Uterus (tissue), 4 donors: Measurements from ENCODE around the gene PCDHB1. TPM values are rescaled to one million over a fixed set of nuclear protein-coding genes. Genes with fewer than 3 reads are reported as not detected.
A peak's percentile ranks its signal among the peaks of the same experiment; 100 is the strongest.

Experiments
- DNase-seq, 2 donors: peaks; one replicate each; pipeline ENCODE4 v3.0.0-alpha.2; 2019 to 2020
- H3K27ac ChIP-seq, 2 donors: fragments of 200-600 bp; sonication (generic); 1 replicate in 1 of 2; 2 replicates in 1 of 2; pipeline ENCODE4 v1.5.1; 2016 to 2018
- H3K27me3 ChIP-seq, 2 donors: fragments of 200-600 bp; sonication (generic); one replicate each; pipeline ENCODE4 v1.5.1; 2018 to 2019; ENCODE audit warnings: control low read depth in 1 of 2
- H3K36me3 ChIP-seq, 2 donors: fragments of 200-600 bp; sonication (generic); one replicate each; pipeline ENCODE4 v1.5.1; 2019; ENCODE audit warnings: control low read depth in 1 of 2
- H3K4me1 ChIP-seq, 2 donors: fragments of 200-600 bp; sonication (generic); one replicate each; pipeline ENCODE4 v1.5.1; 2018 to 2019; ENCODE audit warnings: control low read depth in 1 of 2
- H3K4me3 ChIP-seq, 2 donors: fragments of 200-600 bp; sonication (generic); 1 replicate in 1 of 2; 2 replicates in 1 of 2; pipeline ENCODE4 v1.5.1; 2018 to 2019; ENCODE audit warnings: mild to moderate bottlenecking in 1 of 2
- H3K9me3 ChIP-seq, 2 donors: fragments of 200-600 bp; sonication (generic); one replicate each; pipeline ENCODE4 v1.5.1; 2019; ENCODE audit warnings: control low read depth in 1 of 2
- CTCF ChIP-seq, 4 experiments: fragments of 200-600 bp in 2 of 4; fragments of 450-650 bp in 2 of 4; sonication (generic) in 2 of 4; IDR thresholded peaks; one replicate each; pipeline ENCODE4 v1.5.1; 2016 to 2019; ENCODE audit warnings: antibody characterized with exemption in 4 of 4, mild to moderate bottlenecking in 2 of 4, moderate library complexity in 1 of 4
- POLR2A ChIP-seq, 2 donors: fragments of 450-650 bp; IDR thresholded peaks; one replicate each; pipeline ENCODE4 v1.6.1; 2016; ENCODE audit warnings: antibody characterized with exemption in 2 of 2, mild to moderate bottlenecking in 1 of 2, moderate library complexity in 1 of 2
- intact Hi-C: fragments of 100-400 bp; cut with DNase I; formaldehyde crosslinking; loops from one replicate; pipeline ENCODE4 v1.15.1; 2023; ENCODE audit warnings: low total_unique reads
- total RNA-seq, 4 donors: library from RNA; depleted of rRNA in 3 of 4; stranded (reverse); fragments of >200 nt in 3 of 4; gene quantifications; one replicate each; pipeline versions ENCODE4 v1.1.0 to v1.2.4, GENCODE V29; 2014 to 2023
- donor health status: DM: yes; HTN: yes; CAD: no.

Gene PCDHB1, protein sequence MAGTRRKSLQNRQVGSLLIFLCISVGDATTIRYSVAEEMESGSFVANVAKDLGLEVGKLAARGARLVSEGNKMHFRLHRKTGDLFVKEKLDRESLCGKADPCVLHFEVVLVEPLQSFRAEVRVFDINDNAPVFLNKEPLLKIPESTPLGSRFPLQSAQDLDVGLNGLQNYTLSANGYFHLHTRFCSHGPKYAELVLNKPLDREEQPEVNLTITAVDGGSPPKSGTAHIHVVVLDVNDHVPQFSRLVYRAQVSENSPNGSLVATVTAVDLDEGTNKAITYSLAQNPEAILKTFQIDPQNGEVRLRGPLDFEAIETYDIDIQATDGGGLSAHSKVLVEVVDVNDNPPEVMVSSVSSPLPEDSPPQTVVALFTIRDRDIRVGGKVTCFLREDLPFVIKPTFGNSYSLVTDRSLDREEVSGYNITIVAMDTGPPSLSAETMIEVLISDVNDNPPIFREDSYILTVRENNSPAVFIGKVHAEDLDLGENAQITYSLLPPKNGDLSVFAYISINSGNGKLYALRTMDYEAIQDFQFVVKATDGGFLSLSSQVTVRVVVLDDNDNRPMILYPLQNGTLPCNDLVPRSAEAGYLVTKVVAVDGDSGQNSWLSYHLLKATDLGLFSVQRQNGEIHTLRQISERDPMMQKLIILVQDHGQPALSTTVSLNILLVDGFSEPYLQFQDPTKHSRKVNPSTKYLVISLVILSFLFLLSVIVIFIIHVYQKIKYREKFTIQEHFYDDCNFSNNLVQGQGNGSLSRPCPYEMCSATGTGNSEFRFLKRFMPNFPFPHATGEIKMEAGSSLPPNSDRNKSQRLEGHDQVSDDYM
- total RNA-seq = under 1 TPM in 1 of 4 donors, not detected in 3; 0.28 TPM

DNA sequence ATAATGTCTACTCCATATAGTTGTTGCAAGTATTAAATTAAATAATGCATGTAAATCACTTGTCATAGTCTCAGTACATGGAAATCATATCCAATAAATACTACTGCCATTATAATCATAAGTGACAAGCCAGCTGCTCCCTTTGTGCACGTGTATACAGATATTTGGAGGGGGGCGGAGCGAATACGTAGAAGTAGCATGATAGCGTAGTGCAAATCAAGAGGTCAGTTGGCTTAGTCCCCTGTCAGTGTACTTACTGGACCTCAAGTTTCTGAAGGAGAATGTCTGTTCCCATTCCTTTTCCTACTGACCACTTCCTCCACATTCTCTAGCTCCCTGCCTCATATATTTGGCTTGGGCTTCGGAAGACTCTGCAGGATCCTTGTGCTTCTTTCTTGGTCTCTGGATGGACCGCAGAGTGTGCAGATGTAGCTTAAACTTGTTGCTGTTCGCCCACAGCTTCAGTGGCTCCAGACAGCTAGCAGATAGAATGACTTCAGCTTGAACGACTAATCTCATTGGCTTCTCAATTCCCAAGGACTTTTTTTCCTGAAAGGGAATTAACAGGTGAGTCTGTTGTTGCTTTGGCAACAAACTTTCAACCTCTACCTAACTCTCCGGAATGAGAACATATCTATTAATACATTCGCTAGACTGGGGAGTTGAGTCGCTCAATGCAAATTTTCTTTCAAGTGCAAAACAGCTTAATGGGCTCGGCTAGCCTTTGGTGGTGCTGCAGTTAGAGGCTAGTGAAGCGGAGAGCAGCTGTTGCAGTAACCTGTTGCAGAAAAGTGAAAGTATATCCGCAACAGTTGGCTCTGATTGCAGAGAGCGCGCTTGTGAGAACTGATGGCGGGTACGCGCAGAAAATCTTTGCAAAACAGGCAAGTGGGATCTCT, at the start of gene PCDHB1:
Gene PCDHB1, plus strand, starts transcription at position 753 of the 899 bp plus-strand sequence. Its CDS starts 97 bp downstream, at position 850.
- peaks cover 0 to 20% of the 10 kb centered on the region in 2 donors for H3K27me3 ChIP-seq
- DNase-seq = no peak
- intact Hi-C loops = no loop called here
- no peaks in the 10 kb centered on the region for H3K9me3 ChIP-seq
- no peaks in the 10 kb centered on the region for H3K36me3 ChIP-seq
- no peaks in the 10 kb centered on the region for H3K4me1 ChIP-seq
- no peak within 1 kb of the TSS for H3K27ac ChIP-seq
- peak within 1 kb of the TSS; percentile 39 to 40 for H3K4me3 ChIP-seq
- TF ChIP-seq POLR2A (IDR thresholded peaks at IDR 0.05) = no peak
- no peak for TF ChIP-seq CTCF (IDR thresholded peaks at IDR 0.05)

- H3K36me3 ChIP-seq = no peaks in the 10 kb centered on the region
- intact Hi-C loops = no loop called here
- TF ChIP-seq POLR2A (IDR thresholded peaks at IDR 0.05) (no peak), CTCF (IDR thresholded peaks at IDR 0.05) (no peak)
- no peaks in the 10 kb centered on the region for H3K27me3 ChIP-seq
- peak overlapping the region in 1 of 2 donors; percentile 13 for H3K4me3 ChIP-seq
- DNase-seq = peak; percentile 16 to 19
- H3K9me3 ChIP-seq = no peaks in the 10 kb centered on the region
- H3K4me1 ChIP-seq = no peaks in the 10 kb centered on the region
- no peak overlapping the region for H3K27ac ChIP-seq
Measured at GRCh38 chr5:141001446-141001843, 49.7 kb upstream of the PCDHB1 start.

DNA sequence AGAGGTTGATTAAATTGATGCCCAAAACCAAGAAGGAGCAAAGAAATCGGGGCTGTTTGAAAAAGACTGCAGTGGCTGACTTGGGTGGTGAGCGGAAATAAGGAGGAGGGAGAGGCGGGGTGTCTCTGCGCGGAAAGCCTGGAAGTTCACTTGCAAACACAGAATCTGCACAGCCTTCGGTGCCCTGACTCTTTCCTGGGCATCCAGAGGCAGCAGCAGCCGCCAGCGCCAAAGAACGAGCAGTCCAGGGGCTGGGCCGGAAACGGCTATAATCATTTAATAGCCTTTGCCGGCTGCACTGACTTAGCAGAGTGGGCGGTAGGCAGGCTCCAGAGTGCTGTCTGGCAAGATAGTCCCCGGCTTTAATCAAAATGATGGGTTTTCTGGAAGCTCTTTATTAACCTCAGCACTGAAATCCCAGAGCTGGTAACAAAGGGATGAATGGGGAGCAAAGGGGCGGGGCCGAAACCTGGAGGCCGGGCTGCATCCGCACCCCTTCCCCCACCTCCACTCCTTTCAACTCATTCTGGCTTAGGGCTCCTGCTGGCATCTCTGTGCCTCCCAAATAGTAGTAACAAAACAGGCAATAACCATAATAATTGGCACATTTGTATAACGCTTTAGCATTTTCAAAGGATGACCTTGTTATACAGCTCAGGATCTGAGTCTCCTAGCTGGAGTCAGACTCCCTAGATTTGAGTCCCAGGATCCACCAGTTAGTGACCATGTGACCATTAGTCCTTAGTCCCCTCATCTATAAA, 49.1 kb upstream of the PCDHB1 start:
- Histone ChIP-seq H3K9me3 (no peaks in the 10 kb centered on the region), H3K4me3 (peak overlapping the region; percentile 1 to 13), H3K27me3 (no peaks in the 10 kb centered on the region), H3K27ac (no peak overlapping the region), H3K36me3 (no peaks in the 10 kb centered on the region), H3K4me1 (no peaks in the 10 kb centered on the region)
- intact Hi-C loops = no loop called here
- TF ChIP-seq POLR2A (IDR thresholded peaks at IDR 0.05) = no peak
- no peak for TF ChIP-seq CTCF (IDR thresholded peaks at IDR 0.05)
- DNase-seq = peak in 1 of 2 donors; percentile 15

DNA sequence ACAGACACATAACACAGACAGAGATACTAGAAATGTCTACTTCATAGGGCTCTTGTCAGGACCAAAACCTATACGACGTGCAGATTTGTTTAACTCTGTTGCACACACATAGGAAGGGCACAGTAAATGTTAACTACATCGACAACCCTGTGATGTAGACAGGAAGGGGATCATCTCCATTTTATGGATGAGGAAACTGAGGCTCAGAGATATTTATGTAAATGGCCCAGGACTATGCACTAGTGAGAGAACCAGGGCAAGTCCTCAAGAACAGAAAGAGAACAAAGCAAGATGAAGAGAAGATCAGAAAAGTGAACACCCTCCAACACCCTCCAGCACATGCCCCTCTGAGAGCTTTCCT, 48.6 kb upstream of the PCDHB1 start:
- Histone ChIP-seq H3K27ac (no peak overlapping the region), H3K9me3 (no peaks in the 10 kb centered on the region), H3K4me1 (no peaks in the 10 kb centered on the region), H3K27me3 (no peaks in the 10 kb centered on the region), H3K36me3 (no peaks in the 10 kb centered on the region), H3K4me3 (no peak overlapping the region)
- DNase-seq = no peak
- TF ChIP-seq POLR2A (IDR thresholded peaks at IDR 0.05) (no peak), CTCF (IDR thresholded peaks at IDR 0.05) (no peak)
- intact Hi-C loops = no loop called here
